GM19455 (cell line): ENCODE data around the gene PALM3.
"Not testable (repeated sequence)": the region's sequence is repeated elsewhere in the genome, so short reads cannot be mapped to it uniquely, and the experiment has no call there.

Experiments used
- ATAC-seq: cut with Tn5 transposase; IDR thresholded peaks from one replicate; pipeline ENCODE4 v1.9.1; 2021; ENCODE audit not compliant: unreplicated experiment

The PALM3 gene

GRCh38 chr19:14059652-14060155 lies 2.2 kb downstream of the PALM3 start:
- ATAC-seq, result no peak

DNA sequence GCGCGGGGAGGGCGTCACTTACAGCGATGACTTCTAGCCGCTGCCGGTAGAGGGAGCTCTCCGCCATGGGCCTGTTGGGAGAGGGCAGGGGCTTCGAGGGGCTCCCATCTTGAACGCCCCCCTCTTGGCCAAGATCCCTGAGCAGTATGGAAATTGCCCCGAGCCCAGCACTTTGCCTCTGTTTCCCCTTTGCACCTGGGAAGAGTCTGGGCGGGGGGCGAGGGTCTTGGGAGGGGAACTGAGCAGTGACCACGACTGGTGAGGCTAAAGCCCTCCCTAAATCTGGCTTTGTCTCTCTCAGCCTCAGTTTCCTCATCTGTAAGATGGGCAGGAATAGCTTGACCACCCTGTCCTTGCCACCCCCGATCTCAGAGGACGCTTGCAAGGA lies 2.8 kb downstream of the PALM3 start:
- no peak for ATAC-seq

DNA sequence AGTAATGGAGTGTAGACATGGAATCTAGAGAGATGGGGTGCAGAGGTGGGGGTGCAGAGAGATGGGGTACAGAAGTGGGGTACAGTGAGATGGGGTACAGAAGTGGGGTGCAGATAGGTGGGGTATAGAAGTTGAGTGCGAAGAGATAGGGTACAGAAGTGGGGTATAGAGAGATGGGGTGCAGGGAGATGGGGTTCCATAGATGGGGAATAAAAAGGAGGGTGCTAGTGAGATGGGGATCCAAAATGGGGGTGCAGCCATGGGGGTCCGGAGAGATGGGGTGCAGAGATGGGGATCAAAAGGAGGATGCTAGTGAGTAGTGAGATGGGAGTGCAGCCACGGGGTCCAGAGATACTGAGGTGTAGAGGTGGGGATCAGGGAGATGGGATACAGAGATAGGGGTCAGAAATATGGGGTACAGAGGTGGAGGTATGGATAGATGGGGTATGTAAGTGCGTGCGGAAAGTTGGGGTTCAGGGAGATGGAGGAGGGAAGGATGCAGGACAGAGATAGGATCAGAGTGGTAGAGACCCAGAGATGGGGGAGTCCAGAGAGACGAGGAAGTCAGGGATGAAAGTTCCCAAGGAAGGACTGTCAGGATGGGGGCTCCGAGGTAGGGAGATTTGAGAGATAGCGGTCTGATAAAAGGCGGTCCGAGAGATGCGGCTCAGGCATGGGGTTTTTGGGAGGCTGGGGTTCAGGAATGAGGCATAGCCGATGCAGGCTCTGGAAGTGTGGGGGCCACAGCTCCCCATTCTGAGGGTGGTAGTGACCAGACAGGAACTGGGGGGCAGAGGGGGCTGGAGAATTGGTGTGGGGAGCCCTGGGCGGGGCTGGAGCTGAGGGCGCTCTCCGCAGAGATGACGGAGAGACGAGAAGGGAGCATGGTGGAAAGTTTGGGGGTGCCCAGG lies 3.4 kb downstream of the PALM3 start:
- ATAC-seq, result no peak

DNA sequence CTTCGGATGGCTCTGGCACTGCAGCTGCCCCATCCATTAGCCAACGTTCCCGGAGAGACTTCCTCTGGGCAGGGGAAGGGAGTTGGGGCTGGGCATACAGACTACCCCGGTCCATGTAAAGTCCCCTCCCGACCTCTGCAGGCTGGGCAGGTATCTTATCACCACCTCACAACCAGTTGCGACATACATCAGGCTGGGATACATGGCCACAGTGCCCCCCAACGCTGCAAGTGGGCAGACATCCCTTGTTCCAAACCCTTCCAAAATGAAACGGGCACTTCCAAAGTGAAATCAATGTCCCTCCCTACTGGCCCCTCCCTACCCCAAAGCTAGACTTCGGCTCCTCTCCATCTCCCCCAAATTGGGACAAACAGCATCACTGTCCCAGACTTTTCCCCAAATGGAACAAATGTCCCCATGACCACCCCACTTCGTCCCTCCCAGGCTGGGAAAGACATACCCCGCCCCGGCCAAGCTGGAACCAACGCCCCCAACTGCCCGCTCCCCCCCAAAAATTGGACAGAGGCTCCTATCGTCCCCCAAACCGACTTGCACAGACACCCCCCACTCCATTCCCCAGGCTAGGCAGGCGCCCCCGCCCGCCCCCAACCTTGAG lies 5.0 kb downstream of the PALM3 start:
- ATAC-seq, result no peak

GRCh38 chr19:14056069-14056666 lies 5.7 kb downstream of the PALM3 start:
- ATAC-seq, result no peak

DNA sequence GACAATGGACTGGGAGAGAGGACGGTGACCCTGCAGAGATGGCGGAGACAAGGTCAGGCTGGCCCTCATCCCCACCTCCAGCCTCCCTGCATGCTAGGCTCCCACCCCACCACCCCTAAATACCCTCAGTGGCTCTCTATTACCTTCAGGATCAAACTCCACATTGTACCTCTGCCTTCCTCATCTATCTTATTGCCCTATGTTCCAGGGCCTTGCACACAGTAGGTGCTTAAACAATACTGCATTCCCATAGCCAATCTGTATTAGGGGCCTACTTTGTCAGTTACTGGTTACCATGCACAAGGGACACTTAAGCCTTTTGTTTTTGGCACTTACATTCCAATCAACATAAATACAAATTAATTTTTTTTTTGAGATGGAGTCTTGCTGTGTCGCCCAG lies 6.5 kb downstream of the PALM3 start:
- no peak for ATAC-seq

DNA sequence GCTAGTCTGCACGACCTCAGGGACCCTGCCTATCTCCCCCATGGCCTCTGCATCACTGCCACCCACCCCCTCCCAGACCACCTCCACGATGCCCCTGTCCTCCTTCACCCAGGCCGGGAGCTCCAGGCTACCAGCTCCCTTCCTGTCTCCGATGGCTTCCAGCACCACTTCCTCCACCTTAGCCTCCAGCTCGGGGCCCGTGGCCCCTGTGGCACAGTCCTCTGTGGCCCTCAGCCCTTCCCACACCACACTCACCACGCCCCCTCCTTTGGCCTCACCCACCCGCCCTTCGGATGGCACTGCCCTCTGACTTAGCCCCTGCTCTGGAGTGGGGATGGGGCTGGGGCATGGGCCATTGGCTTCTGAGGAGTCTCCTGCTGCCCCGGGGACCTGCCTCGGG lies 7.2 kb downstream of the PALM3 start:
- no peak for ATAC-seq

GRCh38 chr19:14054099-14054498 lies 7.8 kb downstream of the PALM3 start:
- ATAC-seq, result no peak

GRCh38 chr19:14053500-14053899 lies 8.4 kb downstream of the PALM3 start:
- ATAC-seq, result no peak

GRCh38 chr19:14053032-14053431 lies 8.8 kb downstream of the PALM3 start:
- no peak for ATAC-seq

- ATAC-seq, result no peak
These were observed 9.4 kb downstream of the PALM3 start for GRCh38 chr19:14052470-14052869.

DNA sequence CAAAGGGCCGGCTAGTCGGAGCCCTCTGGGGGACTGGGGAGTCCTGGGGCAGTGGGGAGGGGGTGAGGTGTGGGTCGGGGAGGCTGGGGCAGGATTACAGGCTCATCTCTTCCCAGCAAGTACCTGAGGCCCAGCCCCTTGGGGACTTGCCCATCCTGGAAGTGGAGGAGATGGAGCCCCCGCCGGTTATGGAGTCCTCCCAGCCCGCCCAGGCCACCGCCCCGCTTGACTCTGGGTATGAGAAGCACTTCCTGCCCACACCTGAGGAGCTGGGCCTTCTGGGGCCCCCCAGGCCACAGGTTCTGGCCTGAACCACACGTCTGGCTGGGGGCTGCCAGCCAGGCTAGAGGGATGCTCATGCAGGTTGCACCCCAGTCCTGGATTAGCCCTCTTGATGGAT lies 9.9 kb downstream of the PALM3 start:
- ATAC-seq, result no peak

DNA sequence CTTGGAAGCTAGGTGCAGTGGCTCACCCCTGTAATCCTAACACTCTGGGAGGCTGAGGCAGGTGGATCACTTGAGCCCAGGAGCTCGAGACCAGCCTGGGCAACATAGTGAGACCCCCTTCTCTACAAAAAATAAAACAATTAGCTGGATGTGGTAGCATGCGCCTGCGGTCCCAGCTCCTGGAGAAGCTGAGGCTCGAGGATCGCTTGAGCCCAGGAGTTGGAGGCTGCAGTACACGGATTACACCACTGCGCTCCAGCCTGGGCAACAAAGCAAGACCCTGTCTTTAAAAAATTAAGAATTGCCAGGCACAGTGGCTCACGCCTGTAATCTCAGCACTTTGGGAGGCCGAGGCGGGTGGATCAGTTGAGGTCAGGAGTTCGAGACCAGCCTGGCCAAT lies 10.9 kb downstream of the PALM3 start:
- ATAC-seq, result not testable (repeated sequence)

GRCh38 chr19:14050512-14050911 lies 11.4 kb downstream of the PALM3 start:
- no peak for ATAC-seq

DNA sequence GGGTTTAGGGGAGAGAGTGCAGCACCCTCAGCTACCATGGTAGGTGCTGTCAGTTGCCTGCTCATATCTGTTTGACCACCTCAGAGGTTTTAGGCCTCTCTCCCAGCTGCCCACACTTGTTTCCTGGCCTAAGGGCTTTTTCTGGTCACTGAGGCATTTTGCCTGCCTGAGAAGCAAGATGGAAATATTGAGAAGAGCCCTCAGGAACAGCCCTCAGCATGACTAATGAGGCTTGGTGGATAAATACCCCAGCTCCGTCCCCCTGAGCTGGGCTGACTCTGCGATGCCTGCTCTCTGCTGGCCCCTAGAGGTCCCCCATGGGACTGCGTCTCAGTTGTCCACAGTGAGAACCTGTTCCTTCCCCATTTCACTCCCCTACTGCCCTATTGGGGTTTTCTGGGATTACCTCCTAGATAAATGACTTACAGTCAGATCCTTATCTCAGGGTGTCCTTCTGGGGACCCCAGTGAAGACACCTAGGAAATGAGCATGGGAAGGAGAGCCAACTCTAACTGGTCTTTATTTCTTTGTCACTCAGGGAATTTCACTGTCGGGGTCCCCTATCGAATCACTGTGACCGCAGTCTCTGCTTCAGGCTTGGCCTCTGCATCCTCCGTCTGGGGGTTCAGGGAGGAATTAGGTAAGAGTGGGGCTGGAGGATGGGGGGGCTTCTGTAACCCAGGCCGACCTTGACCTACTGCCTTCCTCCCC lies 13.3 kb downstream of the PALM3 start:
- no peak for ATAC-seq

DNA sequence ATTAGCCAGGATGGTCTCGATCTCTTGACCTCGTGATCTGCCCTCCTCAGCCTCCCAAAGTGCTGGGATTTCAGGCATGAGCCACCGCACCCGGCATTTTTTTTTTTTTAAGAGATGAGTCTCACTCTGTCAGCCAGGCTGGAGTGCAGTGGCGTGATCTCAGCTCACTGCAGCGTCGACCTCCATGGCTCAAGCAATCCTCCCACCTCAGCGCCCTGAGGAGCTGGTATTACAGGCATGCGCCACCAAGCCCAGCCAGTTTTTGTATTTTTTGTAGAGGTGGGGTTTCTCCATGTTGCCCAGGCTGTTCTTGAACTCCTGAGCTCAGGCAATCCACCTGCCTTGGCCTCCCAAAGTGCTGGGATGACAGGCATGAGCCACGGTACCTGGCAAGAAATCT lies 14.0 kb downstream of the PALM3 start:
- not testable (repeated sequence) for ATAC-seq

DNA sequence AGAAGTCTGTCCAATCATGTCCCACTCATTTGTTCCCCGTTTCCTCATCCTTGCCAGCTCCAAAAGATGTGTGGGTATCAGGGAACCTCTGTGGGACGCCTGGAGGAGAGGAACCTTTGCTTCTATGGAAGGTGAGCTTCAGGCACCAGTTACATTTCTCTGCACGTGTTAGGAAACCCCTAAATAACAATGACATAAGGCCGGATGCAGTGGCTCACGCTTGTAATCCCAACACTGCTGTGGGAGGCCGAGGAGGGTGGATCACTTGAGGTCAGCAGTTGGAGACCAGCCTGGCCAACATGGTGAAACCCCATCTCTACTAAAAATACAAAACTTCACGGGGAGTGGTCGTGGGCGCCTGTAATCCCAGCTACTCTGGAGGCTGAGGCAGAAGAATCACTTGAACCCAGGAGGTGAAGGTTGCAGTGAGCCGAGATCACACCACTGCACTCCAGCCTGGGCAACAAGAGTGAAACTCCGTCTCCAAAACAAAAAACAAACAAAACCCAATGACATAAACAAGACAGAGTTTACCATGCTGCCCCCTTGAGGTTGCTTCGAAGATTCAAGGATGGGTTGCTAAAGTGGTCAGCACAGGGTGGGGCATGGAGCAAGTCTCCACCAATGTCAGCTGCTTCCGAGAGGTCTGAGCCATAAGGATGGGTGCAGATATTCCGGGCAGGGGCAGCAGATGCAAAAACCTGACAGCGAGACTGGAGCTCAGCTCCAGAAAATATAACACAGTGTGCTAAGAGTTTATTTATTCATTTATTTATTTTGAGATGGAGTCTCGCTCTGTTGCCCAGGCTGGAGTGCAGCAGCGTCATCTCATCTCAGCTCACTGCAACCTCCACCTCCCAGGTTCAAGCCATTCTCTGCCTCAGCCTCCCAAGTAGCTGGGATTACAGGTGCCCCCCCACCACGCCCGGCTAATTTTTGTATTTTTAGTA lies 18.9 kb downstream of the PALM3 start:
- not testable (repeated sequence) for ATAC-seq

- no peak for ATAC-seq
These were observed 22.7 kb downstream of the PALM3 start for GRCh38 chr19:14039181-14039580.

GRCh38 chr19:14035706-14036105 lies 26.2 kb downstream of the PALM3 start:
- no peak for ATAC-seq

DNA sequence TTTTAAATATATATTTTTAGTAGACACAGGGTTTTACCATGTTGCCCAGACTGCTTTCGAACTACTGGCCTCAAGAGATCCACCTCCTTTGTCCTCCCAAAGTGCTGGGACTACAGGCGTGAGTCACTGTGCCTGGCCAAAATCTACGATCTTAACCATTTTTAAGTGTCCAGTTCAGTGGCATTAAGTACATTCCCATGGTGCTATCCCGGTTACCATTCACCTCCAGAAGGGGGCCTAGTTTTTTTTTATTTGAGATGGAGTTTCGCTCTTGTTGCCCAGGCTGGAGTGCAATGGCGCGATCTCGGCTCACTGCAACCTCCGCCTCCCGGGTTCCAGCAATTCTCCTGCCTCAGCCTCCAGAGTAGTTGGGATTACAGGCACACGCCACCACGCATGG lies 26.7 kb downstream of the PALM3 start:
- not testable (repeated sequence) for ATAC-seq
